ENCODE measurements around the gene CMTR2. TPM values are rescaled to one million over a fixed set of nuclear protein-coding genes. Genes with fewer than 3 reads are reported as not detected.
"Not testable (repeated sequence)": the region's sequence is repeated elsewhere in the genome, so short reads cannot be mapped to it uniquely, and the experiment has no call there.

CMTR2 gene
- total RNA-seq, 1 experiment from 2014 or later, result 15.5 TPM

DNA sequence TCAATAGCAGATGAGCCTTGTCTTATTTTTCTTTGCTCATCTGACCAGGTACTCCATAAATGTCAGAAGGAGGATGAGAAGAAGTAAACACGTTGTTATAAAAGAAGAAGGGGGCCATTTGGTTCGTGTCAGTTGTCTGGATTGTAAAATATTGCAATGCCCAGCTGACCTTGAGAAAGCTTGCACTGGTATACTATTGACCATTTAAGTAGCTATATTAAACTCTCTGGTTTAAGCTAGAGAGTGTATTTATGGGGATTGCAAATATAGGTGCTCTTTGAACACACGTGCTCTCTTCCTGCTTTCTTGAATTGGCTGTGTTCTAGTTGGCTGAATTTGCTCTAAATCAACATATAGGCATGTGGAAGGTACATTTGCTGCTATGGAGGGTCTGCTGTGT is 26.1 kb upstream of the CMTR2 start:
- Histone ChIP-seq H2AK5ac (ENCODE audit: insufficient read length, low read length) (no peak overlapping the region), H3K4me1 (ENCODE audit: insufficient read depth, low read length) (no peaks in the 10 kb centered on the region), H3K27ac (ENCODE audit: insufficient read length, low read depth, low read length) (no peak overlapping the region), H2BK5ac (ENCODE audit: insufficient read length, low read length) (no peak overlapping the region), H3K18ac (ENCODE audit: insufficient read length, low read depth, low read length) (no peak overlapping the region), H4K8ac (replicated peaks; ENCODE audit: insufficient read length, low read depth, low read length) (no peak overlapping the region), H4K91ac (ENCODE audit: insufficient read length, low read depth, low read length) (no peak overlapping the region), H3K56ac (ENCODE audit: insufficient read length, low read depth, low read length) (no peak overlapping the region), H2AFZ (ENCODE audit: low read length) (no peak overlapping the region), H3K23me2 (ENCODE audit: insufficient read length, low read depth, low read length, poor library complexity, severe bottlenecking) (no peaks in the 10 kb centered on the region), H3K4me2 (ENCODE audit: insufficient read depth, insufficient read length, low read length) (no peak overlapping the region), H2BK12ac (ENCODE audit: insufficient read length, low read depth, low read length) (no peak overlapping the region), H3K79me2 (ENCODE audit: insufficient read depth, low read length) (no peaks in the 10 kb centered on the region), H3K9ac (ENCODE audit: extremely low read depth, insufficient read length, low read length) (no peak overlapping the region), H3K23ac (ENCODE audit: insufficient read length, low read depth, low read length) (no peak overlapping the region), H3K27me3 (ENCODE audit: insufficient read depth, low read length) (no peaks in the 10 kb centered on the region), H3K14ac (ENCODE audit: insufficient read depth, low read length) (no peak overlapping the region), H3K79me1 (ENCODE audit: insufficient read depth, low read depth, low read length, poor library complexity, severe bottlenecking) (no peaks in the 10 kb centered on the region), H4K20me1 (ENCODE audit: control insufficient read depth, insufficient read depth, insufficient read length) (no peaks in the 10 kb centered on the region), H2BK120ac (ENCODE audit: low read depth, low read length, poor library complexity, severe bottlenecking) (no peak overlapping the region), H3K9me3 (ENCODE audit: control insufficient read depth, low read depth, low read length) (no peaks in the 10 kb centered on the region), H2BK15ac (ENCODE audit: low read depth, low read length) (no peak overlapping the region), H3T11ph (ENCODE audit: low read length) (no peak overlapping the region), H2BK20ac (ENCODE audit: low read depth, low read length, poor library complexity, severe bottlenecking) (no peak overlapping the region), H4K5ac (ENCODE audit: insufficient read length, low read depth, low read length) (no peak overlapping the region), H3K4ac (ENCODE audit: low read depth, low read length) (no peak overlapping the region)
- Mint-ChIP-seq H3K36me3 (ENCODE audit: insufficient read depth in 1 of 3, low read depth in 3 of 3) (no peaks in the 10 kb centered on the region; a peak in 1 of 7 replicates), H3K27me3 (ENCODE audit: low read depth) (peaks cover 17% of the 10 kb centered on the region), H3K4me1 (peaks cover 7 to 12% of the 10 kb centered on the region in 2 experiments), H3K27ac (no peak overlapping the region), H3K9me3 (no peaks in the 10 kb centered on the region), H3K4me3 (no peak overlapping the region)
- no CpG with 5 or more reads among the region's 3 CpGs for WGBS (ENCODE audit: extremely low coverage, insufficient read length, low lambda C conversion rate)
- TF ChIP-seq, protein P1, sequence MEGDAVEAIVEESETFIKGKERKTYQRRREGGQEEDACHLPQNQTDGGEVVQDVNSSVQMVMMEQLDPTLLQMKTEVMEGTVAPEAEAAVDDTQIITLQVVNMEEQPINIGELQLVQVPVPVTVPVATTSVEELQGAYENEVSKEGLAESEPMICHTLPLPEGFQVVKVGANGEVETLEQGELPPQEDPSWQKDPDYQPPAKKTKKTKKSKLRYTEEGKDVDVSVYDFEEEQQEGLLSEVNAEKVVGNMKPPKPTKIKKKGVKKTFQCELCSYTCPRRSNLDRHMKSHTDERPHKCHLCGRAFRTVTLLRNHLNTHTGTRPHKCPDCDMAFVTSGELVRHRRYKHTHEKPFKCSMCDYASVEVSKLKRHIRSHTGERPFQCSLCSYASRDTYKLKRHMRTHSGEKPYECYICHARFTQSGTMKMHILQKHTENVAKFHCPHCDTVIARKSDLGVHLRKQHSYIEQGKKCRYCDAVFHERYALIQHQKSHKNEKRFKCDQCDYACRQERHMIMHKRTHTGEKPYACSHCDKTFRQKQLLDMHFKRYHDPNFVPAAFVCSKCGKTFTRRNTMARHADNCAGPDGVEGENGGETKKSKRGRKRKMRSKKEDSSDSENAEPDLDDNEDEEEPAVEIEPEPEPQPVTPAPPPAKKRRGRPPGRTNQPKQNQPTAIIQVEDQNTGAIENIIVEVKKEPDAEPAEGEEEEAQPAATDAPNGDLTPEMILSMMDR (conservative IDR thresholded peaks at IDR 0.05), result no peak
- no peak for DNase-seq

DNA sequence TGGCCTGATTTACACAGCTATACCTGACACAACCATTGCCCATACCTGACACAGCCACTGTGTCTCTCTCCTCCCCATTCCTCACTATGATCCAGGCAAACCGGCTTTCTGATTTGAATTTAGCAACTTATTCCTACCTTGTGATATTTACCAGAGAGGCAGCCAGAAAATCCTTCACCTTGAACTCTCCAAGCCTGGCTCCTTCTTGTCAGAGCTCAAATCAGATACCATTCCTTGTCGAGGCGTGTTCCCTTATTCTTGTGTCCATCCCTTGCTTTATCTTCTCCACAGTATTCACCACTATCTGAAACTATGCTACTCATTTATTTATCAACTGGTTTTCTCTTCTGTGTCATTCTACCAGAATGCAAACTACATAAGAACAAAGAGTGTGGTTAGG is 24.4 kb upstream of the CMTR2 start:
- not testable (repeated sequence) for H3K14ac ChIP-seq (ENCODE audit: insufficient read depth, low read length); DNase-seq; H4K91ac ChIP-seq (ENCODE audit: insufficient read length, low read depth, low read length); H3K27ac ChIP-seq (ENCODE audit: insufficient read length, low read depth, low read length); H2AFZ ChIP-seq (ENCODE audit: low read length); H3K27ac Mint-ChIP-seq; H3K4ac ChIP-seq (ENCODE audit: low read depth, low read length); H2BK15ac ChIP-seq (ENCODE audit: low read depth, low read length); H3K9me3 ChIP-seq (ENCODE audit: control insufficient read depth, low read depth, low read length); H3K9ac ChIP-seq (ENCODE audit: extremely low read depth, insufficient read length, low read length); H2AK5ac ChIP-seq (ENCODE audit: insufficient read length, low read length); H3K9me3 Mint-ChIP-seq; H3K79me1 ChIP-seq (ENCODE audit: insufficient read depth, low read depth, low read length, poor library complexity, severe bottlenecking); H3K4me2 ChIP-seq (ENCODE audit: insufficient read depth, insufficient read length, low read length); H3K27me3 ChIP-seq (ENCODE audit: insufficient read depth, low read length); H4K8ac ChIP-seq (replicated peaks; ENCODE audit: insufficient read length, low read depth, low read length); H2BK120ac ChIP-seq (ENCODE audit: low read depth, low read length, poor library complexity, severe bottlenecking); H3T11ph ChIP-seq (ENCODE audit: low read length); H3K23me2 ChIP-seq (ENCODE audit: insufficient read length, low read depth, low read length, poor library complexity, severe bottlenecking); H3K36me3 Mint-ChIP-seq (ENCODE audit: insufficient read depth in 1 of 3, low read depth in 3 of 3); H2BK20ac ChIP-seq (ENCODE audit: low read depth, low read length, poor library complexity, severe bottlenecking); H4K5ac ChIP-seq (ENCODE audit: insufficient read length, low read depth, low read length); H2BK5ac ChIP-seq (ENCODE audit: insufficient read length, low read length); H3K79me2 ChIP-seq (ENCODE audit: insufficient read depth, low read length); H4K20me1 ChIP-seq (ENCODE audit: control insufficient read depth, insufficient read depth, insufficient read length); H3K18ac ChIP-seq (ENCODE audit: insufficient read length, low read depth, low read length); H2BK12ac ChIP-seq (ENCODE audit: insufficient read length, low read depth, low read length); H3K4me3 Mint-ChIP-seq; H3K23ac ChIP-seq (ENCODE audit: insufficient read length, low read depth, low read length); H3K4me1 ChIP-seq (ENCODE audit: insufficient read depth, low read length); H3K56ac ChIP-seq (ENCODE audit: insufficient read length, low read depth, low read length)
- WGBS (ENCODE audit: extremely low coverage, insufficient read length, low lambda C conversion rate), result no CpG with 5 or more reads among the region's 3 CpGs
- Mint-ChIP-seq H3K27me3 (ENCODE audit: low read depth) (peaks cover 12% of the 10 kb centered on the region), H3K4me1 (peaks cover 7 to 12% of the 10 kb centered on the region in 2 experiments)

Data from H9 (cell line).